ENCODE data around the gene UNK.

GRCh38 chr17:75856062-75856756, 71.6 kb downstream of the UNK start:
- TF ChIP-seq CTCF (IDR thresholded peaks at IDR 0.05) (no peak), POLR2A (IDR thresholded peaks at IDR 0.05) (no peak)
